GM12878 (cell line): ENCODE measurements around the gene LMOD1. TPM values are rescaled to one million over a fixed set of nuclear protein-coding genes. Genes with fewer than 3 reads are reported as not detected.

Experiments
- ATAC-seq: fragments of 200-7000 bp; cut with Tn5 transposase; 3 replicates; pipeline ENCODE4 v1.9.1; 2020; ENCODE audit warnings: mild to moderate bottlenecking, moderate library complexity
- BruUV-seq: library from RNA; stranded (reverse); fragments of 400-500 nt; replicated peaks from 2 replicates; lab custom pipeline; 2021; lab: Mats Ljungman, UMichigan
- CTCF ChIA-PET: fragments of 300-600 bp; sonication (Branson Sonifier 250); formaldehyde crosslinking; extraction: SDS; loops from one replicate; lab custom pipeline; 2021; ENCODE audit warnings: inconsistent platforms; lab: Yijun Ruan, JAX
- POLR2A ChIA-PET: fragments of 350-600 bp; formaldehyde crosslinking; extraction: SDS; loops from one replicate; lab custom pipeline; 2021; ENCODE audit warnings: inconsistent platforms; lab: Charles Lee
- RAD21 ChIA-PET: fragments of 300-600 bp; sonication (Branson Sonifier 250); formaldehyde crosslinking; loops from one replicate; lab custom pipeline; 2023; ENCODE audit warnings: antibody characterized with exemption; ENCODE audit not compliant: unreplicated experiment; lab: Charles Lee
- SMC1A ChIA-PET: fragments of 300-600 bp; sonication (Branson Sonifier 250); formaldehyde crosslinking; loops from one replicate; lab custom pipeline; 2023; ENCODE audit not compliant: unreplicated experiment, uncharacterized antibody; lab: Charles Lee
- DNase-seq: peaks from one replicate; pipeline ENCODE4 v3.0.0-alpha.2; 2011; ENCODE audit warnings: low read depth, low spot score
- FAIRE-seq: peaks from 3 replicates; lab custom pipeline; 2011; peaks lifted over from hg19 to GRCh38; lab: Jason Lieb, UNC
- H2AFZ ChIP-seq: 2 replicates; pipeline ENCODE4 v1.6.0; 2011; ENCODE audit warnings: low read depth, low read length, control low read depth; ENCODE audit not compliant: control insufficient read depth
- H3K27ac ChIP-seq: 2 replicates; pipeline ENCODE4 v1.5.1; 2011; ENCODE audit warnings: control low read depth; ENCODE audit not compliant: control insufficient read depth, insufficient read depth
- H3K27me3 ChIP-seq, 2 experiments: replicated peaks in 1 of 2; 2 replicates each; pipeline versions ENCODE4 v1.6.0 to v1.6.1; 2011; ENCODE audit warnings: low read length in 1 of 2; ENCODE audit not compliant: control insufficient read depth in 2 of 2, insufficient read depth in 2 of 2
- H3K36me3 ChIP-seq, 2 experiments: 2 replicates each; pipeline ENCODE4 v1.5.1; 2011; ENCODE audit warnings: low read length in 1 of 2; ENCODE audit not compliant: control insufficient read depth in 2 of 2, insufficient read depth in 2 of 2
- H3K4me1 ChIP-seq: 2 replicates; pipeline ENCODE4 v1.6.1; 2011; ENCODE audit warnings: mild to moderate bottlenecking, low read length, moderate library complexity, mixed read lengths; ENCODE audit not compliant: control insufficient read depth, insufficient read depth
- H3K4me2 ChIP-seq: 2 replicates; pipeline ENCODE4 v1.6.0; 2011; ENCODE audit warnings: control low read depth; ENCODE audit not compliant: control insufficient read depth, insufficient read depth
- H3K4me3 ChIP-seq: fragments of 200-600 bp; sonication (generic); 2 replicates; pipeline ENCODE4 v1.5.1; 2016
- H3K79me2 ChIP-seq: 2 replicates; pipeline ENCODE4 v1.6.0; 2011; ENCODE audit warnings: low read length; ENCODE audit not compliant: control insufficient read depth, insufficient read depth
- H3K9ac ChIP-seq: 2 replicates; pipeline ENCODE4 v1.8.0; 2011; ENCODE audit warnings: low read length, control low read depth, mixed read lengths; ENCODE audit not compliant: control insufficient read depth, insufficient read depth
- H3K9me3 ChIP-seq: replicated peaks from 3 replicates; pipeline ENCODE4 v1.5.1; 2011; ENCODE audit warnings: mild to moderate bottlenecking, low read length; ENCODE audit not compliant: control insufficient read depth, insufficient read depth
- H4K20me1 ChIP-seq: 2 replicates; pipeline ENCODE4 v1.6.0; 2011; ENCODE audit not compliant: control insufficient read depth, insufficient read depth
- CREB1 ChIP-seq: IDR thresholded peaks from 2 replicates; pipeline ENCODE4 v1.6.1; 2012; ENCODE audit warnings: low read depth, mild to moderate bottlenecking, inconsistent platforms
- NBN ChIP-seq: fragments of 450-650 bp; IDR thresholded peaks from 2 replicates; pipeline ENCODE4 v1.6.1; 2016
- POLR2A ChIP-seq: IDR thresholded peaks from 2 replicates; pipeline ENCODE4 v1.6.1; 2011; ENCODE audit warnings: low read depth, mild to moderate bottlenecking, low read length
- SMAD5 ChIP-seq: IDR thresholded peaks from 2 replicates; pipeline ENCODE4 v1.6.1; 2016; ENCODE audit warnings: antibody characterized with exemption, low read depth
- SUPT20H ChIP-seq: IDR thresholded peaks from 2 replicates; pipeline ENCODE4 v1.6.1; 2011; ENCODE audit warnings: low read depth, mild to moderate bottlenecking, low read length, moderate library complexity, borderline replicate concordance; ENCODE audit not compliant: control insufficient read depth
- WRNIP1 ChIP-seq: IDR thresholded peaks from 2 replicates; pipeline ENCODE4 v1.6.1; 2011; ENCODE audit warnings: low read depth, low read length, improper control_type of control experiment, borderline replicate concordance
- YY1 ChIP-seq: IDR thresholded peaks from 2 replicates; pipeline ENCODE4 v1.6.1; 2011; ENCODE audit warnings: low read depth, mild to moderate bottlenecking, low read length
- ZNF217 ChIP-seq: fragments of 450-650 bp; IDR thresholded peaks from 2 replicates; pipeline ENCODE4 v1.6.1; 2017; ENCODE audit warnings: antibody characterized with exemption, mild to moderate bottlenecking
- WGBS: methylation state at CpG from one replicate; pipeline ENCODE4 v1.1.6; 2016; ENCODE audit warnings: low lambda C conversion rate; ENCODE audit not compliant: insufficient replicate concordance, insufficient coverage; ENCODE audit errors: missing lambda C conversion rate; 5-methylcytosine and 5-hydroxymethylcytosine counted together
- in situ Hi-C: fragments of 300-500 bp; cut with MboI; formaldehyde crosslinking; loops from 9 replicates; pipeline ENCODE4 v1.14.3; 2018; ENCODE audit warnings: mixed read lengths
- intact Hi-C: fragments of 100-400 bp; cut with micrococcal nuclease; formaldehyde crosslinking; loops from one replicate; pipeline ENCODE4 v1.14.2; 2022; ENCODE audit not compliant: unreplicated experiment
- polyA plus RNA-seq, 11 experiments: library from polyadenylated mRNA; depleted of rRNA in 4 of 11; unstranded in 6 of 11; stranded (reverse) in 5 of 11; fragments of >200 nt; fragmentation: Nextera tagmentation in 4 of 11; fragmentation: Illumina TruSeq in 1 of 11; extraction: Ambion mirVana in 4 of 11; extraction: Trizol in 1 of 11; gene quantifications; 1 replicate in 1 of 11; 2 replicates in 10 of 11; pipeline versions ENCODE4 v1.2.1 to v1.2.3, GENCODE V29; 2011 to 2016; ENCODE audit warnings: inconsistent platforms in 2 of 11, missing spikeins in 2 of 11, low read depth in 1 of 11
- total RNA-seq, 4 experiments: library from RNA; depleted of rRNA in 3 of 4; stranded (reverse); fragments of >200 nt in 3 of 4; fragmentation: Illumina TruSeq in 1 of 4; extraction: Trizol in 1 of 4; gene quantifications; 2 replicates each; pipeline versions ENCODE4 v1.2.1 to v1.2.3, GENCODE V29; 2013 to 2021
- TF ChIP-seq, protein P1 (sequence below): fragments of 450-650 bp; IDR thresholded peaks from 2 replicates; pipeline ENCODE4 v1.6.1; 2017; ENCODE audit warnings: mild to moderate bottlenecking, moderate library complexity

The LMOD1 gene
- total and polyA plus RNA-seq, 10 of the 15 experiments (the other 5 are each of a cell fraction or from before 2014, with no cell fraction given): 0.15 TPM; not detected in 9

DNA sequence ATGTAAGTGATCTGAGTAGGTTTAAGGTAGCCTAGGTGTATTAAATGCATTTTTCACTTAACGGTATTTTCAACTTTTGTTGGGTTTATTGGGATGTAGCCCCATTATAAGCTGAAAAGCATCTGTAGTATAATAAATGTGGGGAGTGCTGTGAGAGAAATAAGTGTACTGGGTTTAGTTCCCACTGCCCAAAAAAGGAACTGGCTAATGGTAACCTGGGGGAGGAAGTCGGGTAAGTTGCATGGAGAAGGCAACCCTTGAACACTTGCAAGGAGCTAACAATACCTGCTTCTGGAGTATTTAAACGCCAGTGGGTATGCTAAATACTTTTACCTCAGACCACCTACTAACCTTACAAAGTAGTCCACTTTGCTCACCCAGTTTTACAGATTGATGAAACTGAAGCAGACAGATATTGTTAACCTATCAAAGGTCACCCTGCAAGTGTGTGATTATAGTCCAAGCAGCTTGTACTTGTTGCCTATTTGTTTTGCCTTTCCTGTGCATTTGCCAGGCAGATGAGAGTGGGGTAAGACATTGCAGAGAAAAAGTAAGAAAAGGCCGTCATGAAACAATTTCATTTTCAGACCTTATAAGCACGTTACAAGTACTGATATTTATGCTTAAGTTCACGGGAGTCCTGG is 65.3 kb downstream of the LMOD1 start:
- H3K9ac ChIP-seq: no peak overlapping the region
- no peaks in the 10 kb centered on the region for H3K9me3 ChIP-seq
- peaks cover under 1 to 4% of the 10 kb centered on the region in 2 experiments; a peak in 2 of 4 replicates for H3K36me3 ChIP-seq
- H4K20me1 ChIP-seq: no peaks in the 10 kb centered on the region
- CTCF ChIA-PET: interaction anchor here (0.7 to 9.1 kb wide), 13 partner anchors 11 to 274 kb away, joined by 3 to 99 read pairs (median 4); no protein-coding TSS in a partner anchor
- RAD21 ChIA-PET: interaction anchor here (1.0 to 1.4 kb wide), 4 partner anchors 15 to 119 kb away, joined by 3 read pairs; no protein-coding TSS in a partner anchor
- no TSS peak for BruUV-seq
- H2AFZ ChIP-seq: no peak overlapping the region
- H3K27ac ChIP-seq: no peak overlapping the region
- no peak overlapping the region for H3K4me3 ChIP-seq
- DNase-seq (no peak), FAIRE-seq (no peak), ATAC-seq (no peak)
- SMC1A ChIA-PET: interaction anchor here (1.4 to 2.1 kb wide), 5 partner anchors 15 to 237 kb away, joined by 3 to 9 read pairs (median 5); no protein-coding TSS in a partner anchor
- POLR2A ChIA-PET: interaction anchor here (0.5 kb wide), 1 partner anchor 112 kb away, joined by 5 read pairs; no protein-coding TSS in a partner anchor
- WGBS: 43% methylated on average over 6 of the region's 6 CpGs
- H3K4me1 ChIP-seq: peaks cover 5% of the 10 kb centered on the region; the same call in 1 of the 2 replicates
- no peak overlapping the region for H3K4me2 ChIP-seq
- in situ Hi-C loops: no loop called here
- intact Hi-C loops: no loop called here
- H3K27me3 ChIP-seq: no peaks in the 10 kb centered on the region
- H3K79me2 ChIP-seq: no peaks in the 10 kb centered on the region
- TF ChIP-seq NBN: no peak
- 0 out of 2 replicates have a peak, but pooled peaks have one; percentile 0 for TF ChIP-seq POLR2A
- 0 out of 2 replicates have a peak, but pooled peaks have one; percentile 18 for TF ChIP-seq SMAD5

DNA sequence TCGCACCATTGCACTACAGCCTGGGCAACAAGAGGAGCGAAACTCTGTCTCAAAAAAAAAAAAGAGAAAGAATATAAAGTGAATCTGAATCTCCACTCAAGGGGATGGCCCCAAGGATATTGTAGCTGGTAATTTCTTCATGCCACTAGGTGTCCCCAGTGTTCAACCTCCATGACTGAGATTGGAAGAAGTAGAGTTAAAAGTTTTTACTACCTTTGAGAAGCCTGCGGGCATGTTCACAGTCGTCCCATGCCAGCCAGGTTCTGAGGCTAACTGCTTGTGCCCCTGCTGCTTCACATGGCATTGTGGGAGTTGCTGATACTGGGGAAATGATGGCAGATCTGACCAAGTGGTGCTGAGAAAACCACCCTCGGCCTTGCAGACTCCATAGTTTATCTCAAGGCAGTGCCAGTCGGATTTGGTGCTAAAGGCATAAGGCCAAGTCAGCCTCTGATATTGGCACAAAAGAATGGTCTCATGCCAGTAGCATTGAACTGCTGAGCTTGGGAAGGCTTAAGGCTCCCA is 68.4 kb downstream of the LMOD1 start:
- peak; percentile 61 for FAIRE-seq
- Histone ChIP-seq H3K4me1 (peaks cover 5% of the 10 kb centered on the region; the same call in 1 of the 2 replicates), H3K27ac (no peak overlapping the region), H2AFZ (no peak overlapping the region), H3K4me2 (no peak overlapping the region), H4K20me1 (no peaks in the 10 kb centered on the region), H3K36me3 (peaks cover 13 to 15% of the 10 kb centered on the region in 2 experiments), H3K9me3 (no peaks in the 10 kb centered on the region), H3K9ac (no peak overlapping the region), H3K79me2 (no peaks in the 10 kb centered on the region), H3K4me3 (no peak overlapping the region), H3K27me3 (no peaks in the 10 kb centered on the region)
- in situ Hi-C loops (no loop called here), intact Hi-C loops (loop anchor here (1.0 to 5.0 kb wide), 2 partner anchors 94 to 239 kb away; no protein-coding TSS in a partner anchor)
- ChIA-PET SMC1A (interaction anchor here (0.6 to 1.4 kb wide), 5 partner anchors 9 to 240 kb away, joined by 3 to 8 read pairs (median 4); no protein-coding TSS in a partner anchor), RAD21 (interaction anchor here (0.8 to 1.3 kb wide), 6 partner anchors 48 to 241 kb away, joined by 3 to 5 read pairs (median 4); no protein-coding TSS in a partner anchor), POLR2A (no interaction called here), CTCF (interaction anchor here (0.6 to 9.1 kb wide), 17 partner anchors 9 to 319 kb away, joined by 3 to 99 read pairs (median 3); no protein-coding TSS in a partner anchor)
- no TSS peak for BruUV-seq
- WGBS: 41% methylated on average over 6 of the region's 6 CpGs
- ATAC-seq: peak; percentile 86
- DNase-seq: no peak
- TF ChIP-seq POLR2A (peak; percentile 36; the same call in 1 of the 2 replicates), CREB1 (no peak), SUPT20H (no peak), ZNF217 (no peak), YY1 (0 out of 2 replicates have a peak, but pooled peaks have one; percentile 13), WRNIP1 (no peak)
- TF ChIP-seq, protein P1, sequence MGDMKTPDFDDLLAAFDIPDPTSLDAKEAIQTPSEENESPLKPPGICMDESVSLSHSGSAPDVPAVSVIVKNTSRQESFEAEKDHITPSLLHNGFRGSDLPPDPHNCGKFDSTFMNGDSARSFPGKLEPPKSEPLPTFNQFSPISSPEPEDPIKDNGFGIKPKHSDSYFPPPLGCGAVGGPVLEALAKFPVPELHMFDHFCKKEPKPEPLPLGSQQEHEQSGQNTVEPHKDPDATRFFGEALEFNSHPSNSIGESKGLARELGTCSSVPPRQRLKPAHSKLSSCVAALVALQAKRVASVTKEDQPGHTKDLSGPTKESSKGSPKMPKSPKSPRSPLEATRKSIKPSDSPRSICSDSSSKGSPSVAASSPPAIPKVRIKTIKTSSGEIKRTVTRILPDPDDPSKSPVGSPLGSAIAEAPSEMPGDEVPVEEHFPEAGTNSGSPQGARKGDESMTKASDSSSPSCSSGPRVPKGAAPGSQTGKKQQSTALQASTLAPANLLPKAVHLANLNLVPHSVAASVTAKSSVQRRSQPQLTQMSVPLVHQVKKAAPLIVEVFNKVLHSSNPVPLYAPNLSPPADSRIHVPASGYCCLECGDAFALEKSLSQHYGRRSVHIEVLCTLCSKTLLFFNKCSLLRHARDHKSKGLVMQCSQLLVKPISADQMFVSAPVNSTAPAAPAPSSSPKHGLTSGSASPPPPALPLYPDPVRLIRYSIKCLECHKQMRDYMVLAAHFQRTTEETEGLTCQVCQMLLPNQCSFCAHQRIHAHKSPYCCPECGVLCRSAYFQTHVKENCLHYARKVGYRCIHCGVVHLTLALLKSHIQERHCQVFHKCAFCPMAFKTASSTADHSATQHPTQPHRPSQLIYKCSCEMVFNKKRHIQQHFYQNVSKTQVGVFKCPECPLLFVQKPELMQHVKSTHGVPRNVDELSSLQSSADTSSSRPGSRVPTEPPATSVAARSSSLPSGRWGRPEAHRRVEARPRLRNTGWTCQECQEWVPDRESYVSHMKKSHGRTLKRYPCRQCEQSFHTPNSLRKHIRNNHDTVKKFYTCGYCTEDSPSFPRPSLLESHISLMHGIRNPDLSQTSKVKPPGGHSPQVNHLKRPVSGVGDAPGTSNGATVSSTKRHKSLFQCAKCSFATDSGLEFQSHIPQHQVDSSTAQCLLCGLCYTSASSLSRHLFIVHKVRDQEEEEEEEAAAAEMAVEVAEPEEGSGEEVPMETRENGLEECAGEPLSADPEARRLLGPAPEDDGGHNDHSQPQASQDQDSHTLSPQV: no peak
